GM12874 (cell line): ENCODE data around the gene STAP2.

Experiments used
- TF ChIP-seq, protein P1 (sequence below): IDR thresholded peaks from 2 replicates; pipeline ENCODE4 v1.5.1; 2011; ENCODE audit warnings: low read depth, mild to moderate bottlenecking, control low read depth, low read length, moderate library complexity; ENCODE audit not compliant: insufficient read depth

Gene STAP2

DNA sequence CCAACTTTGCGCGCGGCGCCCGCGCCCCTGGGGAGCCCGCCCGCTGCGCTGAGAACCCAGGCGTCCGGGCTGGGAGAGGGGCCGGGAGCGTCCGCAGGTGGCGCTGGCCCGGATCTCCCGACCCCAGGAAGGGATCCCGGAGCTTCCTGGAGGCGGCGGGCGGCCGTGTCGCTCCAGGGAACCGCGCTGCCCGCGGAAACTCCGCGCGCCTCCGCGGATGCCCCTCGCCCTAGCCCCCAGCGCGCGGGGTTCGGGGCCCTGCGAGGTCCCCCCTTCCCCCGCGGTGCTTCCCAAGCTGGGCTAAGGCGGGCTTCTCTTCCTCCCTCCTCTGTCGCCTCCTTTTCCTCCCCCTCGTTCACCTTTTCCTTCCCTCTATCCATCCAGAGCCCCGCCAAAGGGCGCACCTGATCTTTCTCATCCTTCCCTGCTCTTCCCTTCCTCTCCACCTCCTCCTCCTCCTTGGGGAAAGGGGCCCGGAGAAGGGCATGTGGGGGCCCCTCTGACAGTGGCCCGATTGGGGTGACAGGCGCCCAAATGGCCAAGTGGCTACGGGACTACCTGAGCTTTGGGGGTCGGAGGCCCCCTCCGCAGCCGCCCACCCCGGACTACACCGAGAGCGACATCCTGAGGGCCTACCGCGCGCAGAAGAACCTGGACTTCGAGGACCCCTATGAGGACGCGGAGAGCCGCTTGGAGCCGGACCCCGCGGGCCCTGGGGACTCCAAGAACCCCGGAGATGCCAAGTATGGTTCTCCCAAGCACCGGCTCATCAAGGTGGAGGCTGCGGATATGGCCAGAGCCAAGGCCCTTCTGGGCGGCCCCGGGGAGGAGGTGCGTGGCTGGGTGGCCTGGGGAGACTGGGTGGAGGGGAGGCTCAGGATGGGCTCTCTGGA, 58.9 kb downstream of the STAP2 start:
- TF ChIP-seq, protein P1, sequence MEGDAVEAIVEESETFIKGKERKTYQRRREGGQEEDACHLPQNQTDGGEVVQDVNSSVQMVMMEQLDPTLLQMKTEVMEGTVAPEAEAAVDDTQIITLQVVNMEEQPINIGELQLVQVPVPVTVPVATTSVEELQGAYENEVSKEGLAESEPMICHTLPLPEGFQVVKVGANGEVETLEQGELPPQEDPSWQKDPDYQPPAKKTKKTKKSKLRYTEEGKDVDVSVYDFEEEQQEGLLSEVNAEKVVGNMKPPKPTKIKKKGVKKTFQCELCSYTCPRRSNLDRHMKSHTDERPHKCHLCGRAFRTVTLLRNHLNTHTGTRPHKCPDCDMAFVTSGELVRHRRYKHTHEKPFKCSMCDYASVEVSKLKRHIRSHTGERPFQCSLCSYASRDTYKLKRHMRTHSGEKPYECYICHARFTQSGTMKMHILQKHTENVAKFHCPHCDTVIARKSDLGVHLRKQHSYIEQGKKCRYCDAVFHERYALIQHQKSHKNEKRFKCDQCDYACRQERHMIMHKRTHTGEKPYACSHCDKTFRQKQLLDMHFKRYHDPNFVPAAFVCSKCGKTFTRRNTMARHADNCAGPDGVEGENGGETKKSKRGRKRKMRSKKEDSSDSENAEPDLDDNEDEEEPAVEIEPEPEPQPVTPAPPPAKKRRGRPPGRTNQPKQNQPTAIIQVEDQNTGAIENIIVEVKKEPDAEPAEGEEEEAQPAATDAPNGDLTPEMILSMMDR, result no peak

DNA sequence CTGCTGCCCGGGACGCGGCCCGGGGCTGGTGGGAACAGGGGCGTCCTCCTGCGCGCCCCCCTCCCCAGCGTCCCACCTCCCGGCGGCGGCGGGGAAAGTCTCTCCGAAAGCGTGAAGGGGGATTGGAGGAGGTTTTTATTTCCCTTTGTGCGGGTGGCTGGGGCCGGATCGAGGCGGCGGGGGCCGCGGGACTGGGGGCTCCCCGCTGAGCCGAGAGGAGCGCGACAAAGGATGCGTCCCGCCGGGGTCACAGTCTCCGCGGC, 59.4 kb downstream of the STAP2 start:
- TF ChIP-seq, protein P1, result no peak

DNA sequence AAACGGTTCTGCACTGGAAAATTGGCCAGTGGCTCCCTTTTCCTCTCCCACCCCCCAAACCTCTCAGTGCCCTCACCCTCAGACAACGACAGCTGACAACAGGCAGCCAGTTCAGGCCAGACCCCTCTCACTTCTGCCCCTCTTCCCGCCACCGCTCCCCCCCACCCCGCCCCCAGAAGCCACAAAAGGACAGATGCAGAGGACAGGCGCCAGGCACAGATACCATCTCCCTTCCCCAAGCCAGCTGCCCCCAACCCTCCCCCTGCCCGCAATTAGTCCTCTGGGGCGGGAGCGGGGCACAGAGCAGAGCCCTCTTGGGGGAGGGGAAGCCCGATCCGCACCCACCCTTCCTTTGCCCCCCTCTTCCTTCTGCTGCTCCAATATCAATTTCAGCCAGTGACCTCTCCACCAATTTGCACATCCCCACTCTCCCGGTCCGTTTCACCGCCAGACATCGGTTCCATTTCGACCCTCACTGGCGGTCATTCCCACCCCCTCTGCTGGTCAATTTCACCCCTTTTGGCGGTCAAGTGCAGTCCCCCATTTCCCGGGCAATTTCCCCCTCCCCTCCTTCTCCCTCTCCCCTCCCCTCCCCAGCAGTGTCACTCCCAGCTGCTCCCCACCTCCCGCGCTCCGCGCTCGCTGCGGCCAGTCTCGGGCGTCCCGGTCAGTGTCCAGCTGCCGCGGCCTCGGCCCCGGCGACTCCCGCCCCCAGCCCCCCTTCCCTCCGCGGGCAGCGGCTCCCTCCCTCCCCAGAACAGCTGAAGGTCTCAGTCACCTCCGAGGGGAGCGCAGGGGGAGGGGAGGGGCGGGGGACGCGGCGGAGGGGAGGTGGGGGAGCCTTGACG, 60.0 kb downstream of the STAP2 start, which contains the start of gene SHD:
Gene SHD (plus strand): TSS at position 848 of the 848 bp plus-strand sequence. CDS start 798 bp downstream, outside the sequence.
- TF ChIP-seq, protein P1, result no peak

DNA sequence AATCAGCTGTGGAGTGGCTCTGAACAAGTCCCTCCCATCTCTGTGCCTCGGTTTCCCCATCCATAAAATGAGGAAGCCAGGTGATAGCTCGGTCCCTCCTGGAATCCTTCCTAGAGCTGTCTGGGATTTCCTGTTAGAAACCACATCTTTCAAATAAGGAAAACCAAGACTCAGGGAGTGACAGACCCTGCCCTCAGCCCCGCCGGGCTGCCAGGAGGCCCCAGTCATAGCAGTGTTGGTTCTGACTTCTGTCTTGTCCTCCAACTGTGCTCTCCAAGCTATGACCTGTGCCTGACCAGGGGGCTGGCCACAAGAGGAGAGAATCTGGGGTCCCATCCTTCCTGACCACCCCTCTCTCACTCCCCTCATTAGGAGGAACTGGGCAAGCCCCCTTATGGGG, 60.6 kb downstream of the STAP2 start:
- TF ChIP-seq, protein P1, result no peak

DNA sequence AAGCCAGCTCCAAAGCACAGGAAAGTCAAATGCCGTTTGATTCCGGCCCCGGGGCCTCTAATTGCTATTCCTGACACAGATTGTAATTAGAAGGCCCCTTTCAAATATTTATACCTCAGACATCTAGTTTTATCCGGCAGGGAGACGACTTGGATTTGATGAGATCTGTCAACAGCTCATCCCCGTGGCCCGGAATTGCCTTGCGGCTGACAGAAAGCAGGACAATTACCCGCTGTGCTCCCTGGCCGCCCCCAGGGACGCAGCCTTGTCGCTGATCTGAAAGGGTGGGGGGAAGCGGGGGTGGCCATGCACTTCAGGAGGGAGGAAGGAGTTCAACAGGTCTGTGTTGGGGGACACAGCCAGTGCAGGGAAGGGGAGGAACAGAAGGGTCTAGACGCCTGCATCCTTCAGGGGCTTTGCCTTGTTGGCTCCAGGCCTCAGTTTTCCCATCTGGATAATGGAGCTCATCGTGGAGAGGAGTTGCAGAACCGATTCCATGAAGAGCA, 61.4 kb downstream of the STAP2 start:
- TF ChIP-seq, protein P1, result no peak
